GM18868 (cell line): Measurements from ENCODE around the gene APP.
A peak's percentile ranks its signal among the peaks of the same experiment; 100 is the strongest.
"Not testable (repeated sequence)": the region's sequence is repeated elsewhere in the genome, so short reads cannot be mapped to it uniquely, and the experiment has no call there.

Experiments
- ATAC-seq: cut with Tn5 transposase; IDR thresholded peaks from one replicate; pipeline ENCODE4 v1.9.1; 2021; ENCODE audit warnings: mild to moderate bottlenecking, moderate library complexity; ENCODE audit not compliant: unreplicated experiment

APP gene

GRCh38 chr21:25953659-25954058 is 216.9 kb downstream of the APP start:
- ATAC-seq, result no peak

- ATAC-seq, result no peak
These were observed 217.4 kb downstream of the APP start for GRCh38 chr21:25953196-25953595.

GRCh38 chr21:25952306-25952705 is 218.3 kb downstream of the APP start:
- ATAC-seq, result no peak

GRCh38 chr21:25949701-25950100 is 220.9 kb downstream of the APP start:
- ATAC-seq, result no peak

GRCh38 chr21:25944672-25945213 is 225.8 kb downstream of the APP start:
- no peak for ATAC-seq

- ATAC-seq, result no peak
These were observed 226.5 kb downstream of the APP start for GRCh38 chr21:25944082-25944481.

GRCh38 chr21:25942135-25942534 is 228.4 kb downstream of the APP start:
- ATAC-seq, result no peak

GRCh38 chr21:25939396-25939761 is 231.2 kb downstream of the APP start:
- ATAC-seq, result no peak

GRCh38 chr21:25938658-25939395 is 231.7 kb downstream of the APP start:
- no peak for ATAC-seq

GRCh38 chr21:25936776-25937175 is 233.8 kb downstream of the APP start:
- no peak for ATAC-seq

GRCh38 chr21:25934771-25935224 is 235.8 kb downstream of the APP start:
- ATAC-seq, result peak; percentile 78

GRCh38 chr21:25934130-25934529 is 236.4 kb downstream of the APP start:
- no peak for ATAC-seq

- ATAC-seq, result no peak
These were observed 238.8 kb downstream of the APP start for GRCh38 chr21:25931765-25932164.

GRCh38 chr21:25929856-25930520 is 240.6 kb downstream of the APP start:
- no peak for ATAC-seq

- no peak for ATAC-seq
These were observed 243.2 kb downstream of the APP start for GRCh38 chr21:25927195-25927880.

- ATAC-seq, result no peak
These were observed 244.6 kb downstream of the APP start for GRCh38 chr21:25925936-25926335.

GRCh38 chr21:25925064-25925800 is 245.3 kb downstream of the APP start:
- no peak for ATAC-seq

- ATAC-seq, result not testable (repeated sequence)
These were observed 252.4 kb downstream of the APP start for GRCh38 chr21:25918152-25918551.

- no peak for ATAC-seq
These were observed 254.3 kb downstream of the APP start for GRCh38 chr21:25916226-25916625.

GRCh38 chr21:25913479-25913878 is 257.1 kb downstream of the APP start:
- ATAC-seq, result peak; percentile 45

GRCh38 chr21:25912402-25912746 is 258.2 kb downstream of the APP start:
- ATAC-seq, result no peak
